NCI-H2107 treated with DMSO at 0.1 percent for 48 hours (cell line): ENCODE measurements around the gene TAOK3.
"Not testable (repeated sequence)": the region's sequence is repeated elsewhere in the genome, so short reads cannot be mapped to it uniquely, and the experiment has no call there.

Experiments
- DNase-seq: peaks from one replicate; lab custom pipeline; 2025; ENCODE audit not compliant: unreplicated experiment; lab: John Stamatoyannopoulos, UW

TAOK3 gene

GRCh38 chr12:118304093-118304492 is 68.6 kb downstream of the TAOK3 start:
- no peak for DNase-seq

DNA sequence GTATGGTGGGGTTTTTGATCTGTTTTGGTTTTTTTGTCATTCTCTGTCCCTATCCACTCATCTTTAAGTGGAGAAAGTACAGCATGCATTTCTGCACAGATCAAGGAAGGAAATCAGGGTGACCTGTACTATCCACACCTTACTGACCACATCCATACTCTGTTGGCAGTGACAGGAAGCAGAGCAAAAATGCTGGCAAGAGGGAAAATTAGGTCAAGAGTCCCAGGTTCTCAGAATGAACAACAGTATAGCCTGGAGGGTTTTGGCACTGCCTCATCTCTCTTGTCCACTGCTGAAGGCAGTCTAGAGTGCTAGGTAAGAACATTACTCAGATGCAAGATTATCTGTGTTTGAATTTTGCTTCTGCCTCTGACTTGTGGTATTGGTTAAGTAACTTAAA is 70.7 kb downstream of the TAOK3 start:
- DNase-seq, result no peak

DNA sequence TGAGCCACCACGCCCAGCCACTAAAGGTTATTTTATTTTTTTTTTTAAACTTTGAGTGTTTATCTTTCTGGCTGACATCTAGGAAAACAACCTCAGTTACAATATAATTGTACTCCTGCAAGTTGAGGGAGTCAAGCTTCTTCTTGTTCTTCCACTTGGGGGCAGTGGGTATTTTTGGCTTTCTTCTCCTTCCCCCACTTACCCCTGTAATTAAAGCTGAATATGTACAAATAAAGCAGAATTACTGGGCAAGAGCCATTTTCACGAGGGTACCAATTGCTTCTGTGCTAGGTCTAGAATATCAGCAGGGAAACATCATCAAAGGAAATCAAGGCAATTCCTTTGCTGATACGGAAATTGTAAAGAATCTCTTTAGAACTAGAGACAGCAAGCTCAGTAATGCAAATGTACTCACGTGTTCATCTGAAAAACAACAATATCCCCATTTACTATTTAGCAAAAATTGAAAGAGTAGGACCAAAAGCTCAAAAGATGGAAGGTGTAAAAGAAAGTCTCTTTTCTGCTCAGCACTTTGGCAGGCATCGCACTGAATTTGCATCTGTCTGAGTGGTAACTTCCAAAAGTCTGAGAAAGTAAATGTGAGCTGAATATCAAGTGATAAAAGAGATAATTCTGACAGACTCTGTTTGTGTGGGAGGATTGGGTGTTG is 72.8 kb downstream of the TAOK3 start:
- no peak for DNase-seq

GRCh38 chr12:118297284-118297683 is 75.4 kb downstream of the TAOK3 start:
- DNase-seq, result no peak

- DNase-seq, result no peak
Measured at GRCh38 chr12:118292836-118293235, 79.9 kb downstream of the TAOK3 start.

DNA sequence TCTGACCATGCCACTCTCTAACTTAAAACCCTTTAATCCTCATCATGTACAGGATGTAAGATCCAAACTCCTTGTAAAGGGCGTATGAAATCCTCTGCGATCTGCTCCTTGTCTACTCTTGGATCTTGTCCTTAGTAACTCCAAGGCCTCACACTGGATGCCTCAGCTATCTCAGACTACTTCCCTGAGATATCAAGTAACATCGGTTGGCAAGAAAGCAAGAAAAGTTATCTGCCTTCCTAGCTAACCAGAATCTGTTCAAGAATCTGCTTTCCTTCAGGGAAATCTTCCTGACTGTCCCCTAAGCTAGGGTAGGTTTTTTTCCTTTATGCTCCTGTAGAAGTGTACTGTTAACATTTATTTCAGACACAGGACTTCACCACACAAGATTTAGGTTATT is 82.6 kb downstream of the TAOK3 start:
- no peak for DNase-seq

DNA sequence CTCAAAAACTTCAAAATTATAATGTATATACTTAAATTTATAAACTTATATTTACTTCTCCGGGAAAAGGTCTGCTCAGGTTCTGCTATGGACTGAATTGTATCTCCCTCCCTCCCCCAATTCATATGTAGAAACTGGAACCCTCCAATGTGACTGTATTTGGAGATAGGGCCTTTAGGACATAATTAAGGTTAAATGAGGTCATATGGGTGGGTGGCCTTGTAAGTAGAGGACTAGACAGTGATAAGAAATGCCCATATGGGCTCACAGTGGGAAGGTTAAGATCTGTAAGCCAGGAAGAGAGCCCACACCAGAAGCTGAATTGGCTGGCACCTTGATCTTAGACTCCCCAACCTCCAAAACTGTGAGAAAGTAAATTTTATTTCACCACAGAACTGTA is 84.5 kb downstream of the TAOK3 start:
- no peak for DNase-seq

GRCh38 chr12:118287728-118288127 is 85.0 kb downstream of the TAOK3 start:
- no peak for DNase-seq

DNA sequence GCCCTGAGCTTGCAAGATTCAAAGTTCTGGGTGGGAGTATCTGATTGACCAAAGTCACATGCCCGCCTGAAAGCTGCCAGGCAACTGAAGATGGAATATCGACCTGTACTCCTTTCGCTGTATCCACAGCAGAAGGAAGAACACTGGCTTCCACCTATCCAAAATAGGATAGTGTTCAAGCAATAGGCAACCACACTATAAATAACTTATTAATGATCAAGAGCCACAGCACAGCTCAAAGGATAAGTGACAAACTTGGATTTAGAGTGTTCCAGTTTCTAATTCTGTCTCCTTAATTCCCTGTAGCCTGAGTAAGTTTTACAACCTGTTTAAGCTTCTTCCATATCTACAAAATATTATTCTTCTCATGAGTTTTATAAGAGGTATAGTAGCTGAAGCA is 89.9 kb downstream of the TAOK3 start:
- DNase-seq, result no peak

DNA sequence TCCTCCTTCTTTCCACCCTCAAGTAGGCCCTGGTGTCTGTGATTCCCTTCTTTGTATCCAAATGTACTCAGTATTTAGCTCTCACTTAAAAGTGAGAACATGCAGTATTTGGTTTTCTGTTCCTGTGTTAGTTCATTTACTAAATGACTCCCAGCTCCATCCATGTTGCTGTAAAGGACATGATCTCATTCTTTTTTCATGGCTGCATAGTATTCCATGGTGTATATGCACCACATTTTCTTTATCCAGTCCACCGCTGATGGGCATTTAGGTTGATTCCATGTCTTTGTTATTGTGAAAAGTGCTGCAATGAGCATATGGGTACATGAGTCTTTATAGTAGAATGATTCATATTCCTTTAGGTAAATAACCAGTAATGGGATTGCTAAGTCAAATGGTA is 94.4 kb downstream of the TAOK3 start:
- DNase-seq, result not testable (repeated sequence)

DNA sequence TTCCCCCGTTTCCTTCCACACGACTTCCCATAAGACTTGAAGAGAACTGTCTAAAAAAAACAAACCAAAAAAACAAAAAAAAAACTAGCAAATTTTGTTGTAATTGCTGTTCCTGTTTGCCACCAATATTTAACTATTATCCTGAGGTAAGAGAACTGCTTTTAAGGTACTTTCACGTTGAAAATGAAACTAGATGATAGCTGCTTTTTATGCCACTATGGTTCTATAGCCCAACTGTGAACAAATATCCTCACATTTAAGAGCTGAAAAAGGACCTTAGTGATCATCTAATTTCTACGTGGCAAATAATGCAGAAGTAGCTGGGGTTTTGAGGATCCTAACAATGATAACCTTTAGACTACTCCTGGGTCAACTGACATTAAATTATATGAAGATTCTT is 98.6 kb downstream of the TAOK3 start:
- no peak for DNase-seq

DNA sequence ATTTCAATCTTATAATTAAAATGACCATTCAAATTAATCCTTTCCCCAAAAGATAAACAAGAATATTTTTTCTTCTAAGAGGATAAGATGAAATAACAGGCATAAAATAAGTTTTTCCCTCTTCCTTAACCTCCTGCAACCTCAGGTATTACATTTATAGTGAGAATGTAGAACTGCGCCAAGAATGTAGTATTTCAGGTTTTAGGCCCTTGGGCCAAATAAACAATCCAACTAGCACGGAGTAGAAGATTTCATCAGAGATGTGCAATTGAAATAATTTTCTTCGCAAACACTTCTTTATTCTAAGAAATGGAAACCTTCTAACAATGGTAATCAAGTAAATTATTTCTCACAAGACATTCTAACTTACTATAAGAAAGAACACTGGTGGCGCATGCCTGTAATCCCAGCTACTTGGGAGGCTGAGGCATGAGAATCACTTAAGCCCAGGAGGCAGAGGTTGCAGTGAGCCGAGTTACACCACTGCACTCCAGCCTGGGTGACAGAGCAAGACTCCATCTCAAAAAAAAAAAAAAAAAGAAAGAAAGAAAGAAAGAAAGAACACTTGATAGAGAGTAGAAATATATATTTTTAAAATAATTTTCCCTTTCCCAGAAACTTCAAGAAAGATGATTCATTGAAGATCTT is 100.8 kb downstream of the TAOK3 start:
- no peak for DNase-seq

DNA sequence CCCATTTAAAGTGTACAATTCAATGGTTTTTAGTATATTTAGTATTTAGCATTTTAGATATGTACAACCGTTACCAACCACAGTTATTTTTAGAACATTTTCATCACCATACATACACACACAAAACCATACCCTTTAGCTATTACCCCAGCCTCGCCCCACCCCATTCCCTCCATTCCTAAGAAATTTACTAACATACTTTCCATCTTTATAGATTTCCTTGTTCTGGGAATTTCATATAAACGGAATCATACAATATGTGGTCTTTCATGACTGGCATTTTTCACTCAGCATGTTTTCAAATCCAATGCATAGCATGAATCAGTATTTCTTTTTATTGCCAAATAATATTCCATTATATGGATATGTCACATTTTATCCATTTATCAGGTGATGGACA is 101.5 kb downstream of the TAOK3 start:
- DNase-seq, result no peak

DNA sequence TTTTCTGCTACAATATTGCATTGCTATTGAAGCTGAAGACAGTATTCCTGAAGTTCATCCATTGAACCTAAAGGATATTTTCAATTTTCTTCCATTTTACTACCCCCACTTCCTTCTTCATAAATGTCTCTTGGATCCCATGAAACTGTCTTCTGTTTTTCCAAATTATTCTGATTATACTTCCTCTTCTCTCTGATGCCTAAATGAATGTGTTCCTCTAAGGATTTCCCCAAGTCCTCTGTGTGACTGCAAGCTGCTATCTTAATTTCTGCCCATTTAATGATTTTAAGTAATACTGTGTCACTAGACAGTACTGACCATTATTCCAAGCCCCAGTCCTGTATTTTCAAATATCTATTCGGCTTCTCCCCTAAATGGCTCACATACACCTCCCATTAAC is 102.9 kb downstream of the TAOK3 start:
- DNase-seq, result no peak

DNA sequence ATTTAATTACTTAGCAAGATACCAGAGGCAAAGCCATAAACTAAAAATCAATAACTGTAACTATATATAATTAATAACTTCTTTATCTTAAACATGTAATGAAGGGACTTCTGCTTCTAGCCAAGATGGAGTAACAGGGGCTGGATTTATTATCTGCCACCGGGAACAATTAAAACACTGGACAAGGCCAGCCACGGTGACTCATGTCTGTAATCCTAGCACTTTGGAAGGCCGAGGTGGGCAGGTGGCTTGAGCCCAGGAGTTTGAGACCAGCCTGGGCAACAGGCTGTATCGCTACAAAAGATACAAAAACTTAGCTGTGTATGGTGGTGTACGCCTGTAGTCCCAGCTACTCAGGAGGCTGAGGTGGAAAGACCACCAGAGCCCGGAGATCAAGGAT is 113.6 kb downstream of the TAOK3 start:
- no peak for DNase-seq

DNA sequence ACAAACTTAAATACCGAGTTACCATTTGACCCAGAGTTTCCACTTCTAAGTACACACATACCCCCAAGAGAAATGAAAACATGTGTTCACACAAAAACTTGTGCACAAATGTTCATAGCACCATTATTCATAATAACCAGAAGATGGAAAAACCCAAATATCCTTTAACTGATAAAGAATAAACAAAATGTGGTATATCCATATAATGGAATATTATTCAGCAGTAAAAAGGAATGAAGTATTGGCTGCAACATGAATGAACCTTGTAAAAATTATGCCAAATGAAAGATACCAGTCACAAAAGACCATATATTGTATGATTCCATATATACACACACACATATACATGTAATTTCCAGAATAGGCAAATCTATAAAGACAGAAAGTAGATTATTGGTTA is 116.4 kb downstream of the TAOK3 start:
- no peak for DNase-seq

DNA sequence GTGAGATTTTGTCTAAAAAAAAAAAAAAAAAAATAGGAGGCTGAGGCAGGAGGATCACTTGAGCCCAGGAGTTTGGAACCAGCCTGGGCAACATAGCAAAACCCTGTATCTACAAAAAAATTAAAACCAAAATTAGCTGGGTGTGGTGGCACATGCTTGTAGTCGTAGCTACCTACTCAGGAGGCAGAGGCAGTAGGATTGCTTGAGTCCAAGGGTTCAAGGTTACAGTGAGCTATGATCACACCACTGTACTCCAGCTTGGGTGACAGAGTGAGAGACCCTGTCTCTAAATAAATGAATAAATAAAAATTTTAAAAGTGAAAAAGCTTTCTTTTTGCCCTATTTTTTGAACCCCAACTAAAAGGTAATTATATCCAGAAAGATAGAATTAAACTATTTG is 123.2 kb downstream of the TAOK3 start:
- no peak for DNase-seq

DNA sequence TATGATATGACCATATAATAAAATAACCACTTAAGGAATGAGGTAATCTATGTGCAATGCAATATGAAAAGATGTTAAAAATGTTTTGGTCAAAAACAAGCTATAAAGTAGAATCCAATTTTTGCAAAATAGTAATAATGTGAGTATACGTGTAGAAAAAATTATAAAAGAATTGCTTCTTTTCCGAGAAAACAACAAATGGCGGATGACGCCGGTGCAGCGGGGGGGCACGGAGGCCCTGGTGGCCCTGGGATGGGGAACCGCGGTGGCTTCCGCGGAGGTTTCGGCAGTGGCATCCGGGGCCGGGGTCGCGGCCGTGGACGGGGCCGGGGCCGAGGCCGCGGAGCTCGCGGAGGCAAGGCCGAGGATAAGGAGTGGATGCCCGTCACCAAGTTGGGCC is 126.8 kb downstream of the TAOK3 start:
- not testable (repeated sequence) for DNase-seq

DNA sequence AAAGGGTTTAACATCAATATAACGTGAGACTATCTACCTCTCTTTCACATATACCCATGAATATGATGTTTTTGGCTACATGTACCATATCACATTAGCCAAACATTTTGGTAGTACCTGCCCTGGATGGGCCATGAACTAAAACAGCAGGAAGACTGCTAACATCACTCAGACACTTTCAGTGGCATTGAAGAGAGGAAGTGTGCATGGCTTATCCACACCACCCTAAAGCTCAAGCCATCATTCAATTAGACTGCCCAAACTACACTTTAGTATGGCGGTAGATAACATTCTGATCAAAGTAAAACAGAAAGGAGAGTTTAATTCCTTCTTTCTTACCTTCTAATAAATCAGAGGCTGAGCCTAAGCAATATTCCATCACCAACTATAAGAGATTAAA is 133.8 kb downstream of the TAOK3 start:
- no peak for DNase-seq

GRCh38 chr12:118237908-118238307 is 134.8 kb downstream of the TAOK3 start:
- no peak for DNase-seq

GRCh38 chr12:118237052-118237665 is 135.5 kb downstream of the TAOK3 start:
- DNase-seq, result no peak

DNA sequence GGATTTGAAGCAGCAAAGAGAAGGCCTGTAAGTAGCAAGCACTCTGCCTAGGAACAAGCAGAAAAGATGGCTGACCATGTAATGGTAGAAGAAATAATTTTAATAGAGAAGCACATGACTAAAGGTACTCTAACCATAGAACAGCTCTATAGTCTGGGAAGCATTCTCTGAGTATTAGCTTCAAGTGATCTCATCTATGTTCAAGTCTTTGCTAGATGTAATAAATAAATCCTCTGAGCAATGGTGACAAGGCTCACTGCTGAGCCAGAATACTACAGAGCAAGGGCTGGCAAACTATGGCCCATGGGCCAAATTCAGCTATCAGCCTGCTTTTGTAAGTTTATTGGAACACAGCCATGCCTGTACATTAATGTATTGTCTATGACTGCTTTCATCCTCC is 152.0 kb downstream of the TAOK3 start:
- no peak for DNase-seq

GRCh38 chr12:118219772-118220171 is 152.9 kb downstream of the TAOK3 start:
- no peak for DNase-seq
